ENCODE measurements around the gene C1QTNF7.

The C1QTNF7 gene

GRCh38 chr4:15457406-15458201 is 29.8 kb downstream of the C1QTNF7 start:
- DNase-seq (ENCODE audit: low read depth in 2 of 2) = peak in 1 of 2 experiments; percentile 25

GRCh38 chr4:15458616-15459015 is 30.8 kb downstream of the C1QTNF7 start:
- no peak for DNase-seq (ENCODE audit: low read depth in 2 of 2)

- DNase-seq (ENCODE audit: low read depth in 2 of 2) = no peak
Observed at GRCh38 chr4:15459706-15460105, 31.9 kb downstream of the C1QTNF7 start.

GRCh38 chr4:15466596-15466995 is 38.8 kb downstream of the C1QTNF7 start:
- DNase-seq (ENCODE audit: low read depth in 2 of 2) = no peak

- DNase-seq (ENCODE audit: low read depth in 2 of 2) = no peak
Observed at GRCh38 chr4:15469402-15470127, 41.7 kb downstream of the C1QTNF7 start, which contains the start of gene CC2D2A. Gene CC2D2A (plus strand): TSS chr4:15469882. CDS start chr4:15475933, 6,051 bp downstream.

- no peak for DNase-seq (ENCODE audit: low read depth in 2 of 2)
Observed at GRCh38 chr4:15470128-15470475, 42.3 kb downstream of the C1QTNF7 start.

GRCh38 chr4:15476396-15476795 is 48.6 kb downstream of the C1QTNF7 start:
- DNase-seq (ENCODE audit: low read depth in 2 of 2) = no peak

GRCh38 chr4:15478724-15479088 is 50.9 kb downstream of the C1QTNF7 start:
- DNase-seq (ENCODE audit: low read depth in 2 of 2) = no peak

GRCh38 chr4:15479089-15479912 is 51.5 kb downstream of the C1QTNF7 start:
- DNase-seq (ENCODE audit: low read depth in 2 of 2) = peak; percentile 73 to 76

- DNase-seq (ENCODE audit: low read depth in 2 of 2) = no peak
Observed at GRCh38 chr4:15479913-15480185, 52.0 kb downstream of the C1QTNF7 start.

- DNase-seq (ENCODE audit: low read depth in 2 of 2) = no peak
Observed at GRCh38 chr4:15481961-15482745, 54.3 kb downstream of the C1QTNF7 start.

GRCh38 chr4:15482842-15483241 is 55.0 kb downstream of the C1QTNF7 start:
- DNase-seq (ENCODE audit: low read depth in 2 of 2) = no peak

- DNase-seq (ENCODE audit: low read depth in 2 of 2) = no peak
Observed at GRCh38 chr4:15488136-15488535, 60.3 kb downstream of the C1QTNF7 start.

- peak; percentile 83 to 90 for DNase-seq (ENCODE audit: low read depth in 2 of 2)
Observed at GRCh38 chr4:15488658-15489470, 61.0 kb downstream of the C1QTNF7 start.

- no peak for DNase-seq (ENCODE audit: low read depth in 2 of 2)
Observed at GRCh38 chr4:15489551-15489950, 61.7 kb downstream of the C1QTNF7 start.

GRCh38 chr4:15493411-15493810 is 65.6 kb downstream of the C1QTNF7 start:
- DNase-seq (ENCODE audit: low read depth in 2 of 2) = no peak

- DNase-seq (ENCODE audit: low read depth in 2 of 2) = no peak
Observed at GRCh38 chr4:15495621-15496020, 67.8 kb downstream of the C1QTNF7 start.
